ENCODE data around the gene SBK3. TPM values are rescaled to one million over a fixed set of nuclear protein-coding genes. Genes with fewer than 3 reads are reported as not detected.

The SBK3 gene
- total RNA-seq, 1 experiment from 2014 or later: 4.0 TPM

GRCh38 chr19:55536951-55537740, 8.2 kb downstream of the SBK3 start, which contains the start of gene SBK2:
Gene SBK2, minus strand, starts transcription at chr19:55537133. Its CDS starts 839 bp downstream, at chr19:55536294.
- H3K36me3 ChIP-seq (ENCODE audit: control insufficient read depth, insufficient read depth, low read length): no peaks in the 10 kb centered on the region
- peak; percentile 40 for ATAC-seq
- H3K4me3 ChIP-seq (ENCODE audit: low read depth in 2 of 2, low read length in 2 of 2): no peak within 1 kb of the TSS
- no peak for DNase-seq (ENCODE audit: low read depth, low spot score)
- H3K27me3 ChIP-seq (ENCODE audit: control insufficient read depth, insufficient read depth, low read length): no peaks in the 10 kb centered on the region
- no peaks in the 10 kb centered on the region for H3K9me3 ChIP-seq (ENCODE audit: control insufficient read depth, insufficient read depth, low read depth, low read length)
- in situ Hi-C loops (cut with HindIII; ENCODE audit: low pct_unique_long_range_greater_than_20kb, low sequenced_read_pairs): no loop called here
- CTCF ChIA-PET: interaction anchor here (0.7 kb wide), 1 partner anchor 57 kb away, joined by 4 read pairs; no protein-coding TSS in a partner anchor
- H3K4me1 ChIP-seq (ENCODE audit: control insufficient read depth, insufficient read depth, low read length): peaks cover 6% of the 10 kb centered on the region
- BruUV-seq (replicated peaks): no TSS peak
- intact Hi-C loops (cut with micrococcal nuclease; ENCODE audit: unreplicated experiment): no loop called here
- no peak within 1 kb of the TSS; the same call in 1 of the 2 replicates for H3K27ac ChIP-seq (ENCODE audit: low read length)
- no peak for TF ChIP-seq POLR2AphosphoS5 (IDR thresholded peaks at IDR 0.05; ENCODE audit: low read depth, low read length)
- no peak for TF ChIP-seq SIN3A (IDR thresholded peaks at IDR 0.05; ENCODE audit: borderline replicate concordance, insufficient read depth, low read depth, low read length)
- no peak for TF ChIP-seq REST (IDR thresholded peaks at IDR 0.05; ENCODE audit: insufficient read depth in 1 of 2, low read depth in 2 of 2, low read length in 1 of 2)
- TF ChIP-seq TCF7L2 (IDR thresholded peaks at IDR 0.05; ENCODE audit: low read depth, low read length): no peak
- TF ChIP-seq, protein P1, sequence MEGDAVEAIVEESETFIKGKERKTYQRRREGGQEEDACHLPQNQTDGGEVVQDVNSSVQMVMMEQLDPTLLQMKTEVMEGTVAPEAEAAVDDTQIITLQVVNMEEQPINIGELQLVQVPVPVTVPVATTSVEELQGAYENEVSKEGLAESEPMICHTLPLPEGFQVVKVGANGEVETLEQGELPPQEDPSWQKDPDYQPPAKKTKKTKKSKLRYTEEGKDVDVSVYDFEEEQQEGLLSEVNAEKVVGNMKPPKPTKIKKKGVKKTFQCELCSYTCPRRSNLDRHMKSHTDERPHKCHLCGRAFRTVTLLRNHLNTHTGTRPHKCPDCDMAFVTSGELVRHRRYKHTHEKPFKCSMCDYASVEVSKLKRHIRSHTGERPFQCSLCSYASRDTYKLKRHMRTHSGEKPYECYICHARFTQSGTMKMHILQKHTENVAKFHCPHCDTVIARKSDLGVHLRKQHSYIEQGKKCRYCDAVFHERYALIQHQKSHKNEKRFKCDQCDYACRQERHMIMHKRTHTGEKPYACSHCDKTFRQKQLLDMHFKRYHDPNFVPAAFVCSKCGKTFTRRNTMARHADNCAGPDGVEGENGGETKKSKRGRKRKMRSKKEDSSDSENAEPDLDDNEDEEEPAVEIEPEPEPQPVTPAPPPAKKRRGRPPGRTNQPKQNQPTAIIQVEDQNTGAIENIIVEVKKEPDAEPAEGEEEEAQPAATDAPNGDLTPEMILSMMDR (IDR thresholded peaks at IDR 0.05): no peak
- POLR2A ChIA-PET: no interaction called here

DNA sequence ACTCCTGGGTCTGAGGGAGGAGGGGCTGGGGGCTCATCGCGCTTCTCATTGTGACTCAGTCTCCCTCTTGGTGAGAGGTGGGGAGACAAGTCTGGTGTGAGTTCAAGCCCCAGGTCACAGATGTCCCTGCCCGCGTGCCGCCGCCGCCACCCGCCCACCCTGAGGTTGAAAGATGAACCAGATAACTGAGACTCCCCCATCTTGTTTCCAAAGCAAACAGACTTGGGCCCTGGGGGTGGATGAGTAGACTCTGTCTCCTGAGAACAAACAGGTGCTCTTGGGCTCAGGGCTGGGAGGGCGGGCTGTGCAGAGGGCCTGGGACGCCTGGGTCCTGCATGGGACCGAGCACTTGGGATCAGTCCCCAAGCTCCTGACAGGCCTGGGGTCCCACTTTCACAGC, 9.0 kb downstream of the SBK3 start:
- POLR2A ChIA-PET: no interaction called here
- in situ Hi-C loops (cut with HindIII; ENCODE audit: low pct_unique_long_range_greater_than_20kb, low sequenced_read_pairs): no loop called here
- Histone ChIP-seq H3K4me3 (ENCODE audit: low read depth in 2 of 2, low read length in 2 of 2) (no peak overlapping the region), H3K4me1 (ENCODE audit: control insufficient read depth, insufficient read depth, low read length) (peaks cover 6% of the 10 kb centered on the region), H3K36me3 (ENCODE audit: control insufficient read depth, insufficient read depth, low read length) (no peaks in the 10 kb centered on the region), H3K27ac (ENCODE audit: low read length) (no peak overlapping the region), H3K9me3 (ENCODE audit: control insufficient read depth, insufficient read depth, low read depth, low read length) (no peaks in the 10 kb centered on the region), H3K27me3 (ENCODE audit: control insufficient read depth, insufficient read depth, low read length) (no peaks in the 10 kb centered on the region)
- intact Hi-C loops (cut with micrococcal nuclease; ENCODE audit: unreplicated experiment): no loop called here
- ATAC-seq (no peak), DNase-seq (ENCODE audit: low read depth, low spot score) (no peak)
- TF ChIP-seq TCF7L2 (IDR thresholded peaks at IDR 0.05; ENCODE audit: low read depth, low read length) (no peak), POLR2AphosphoS5 (IDR thresholded peaks at IDR 0.05; ENCODE audit: low read depth, low read length) (no peak)
- no TSS peak for BruUV-seq (replicated peaks)
- CTCF ChIA-PET: no interaction called here

DNA sequence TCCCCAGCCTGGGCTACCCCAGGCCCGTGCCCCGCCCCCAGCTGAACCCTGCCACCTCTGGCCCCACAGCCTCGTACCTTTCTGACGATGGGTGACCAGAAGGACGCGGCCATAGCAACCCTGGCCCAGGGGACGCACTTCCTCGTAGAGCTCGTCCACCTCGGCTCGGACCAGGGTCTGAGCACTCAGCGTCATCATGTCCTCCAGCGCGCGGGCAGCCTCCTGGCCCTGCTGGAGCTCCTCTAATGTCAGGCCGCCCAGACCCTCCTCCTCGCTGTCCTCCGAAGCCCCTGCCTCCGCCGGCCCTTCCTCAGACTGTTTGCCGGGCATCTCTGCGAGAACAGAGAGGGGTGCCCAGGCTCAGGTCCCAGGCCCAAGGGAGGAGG, 9.4 kb downstream of the SBK3 start:
- no peak for TF ChIP-seq REST (IDR thresholded peaks at IDR 0.05; ENCODE audit: insufficient read depth in 1 of 2, low read depth in 2 of 2, low read length in 1 of 2)
- no peak for TF ChIP-seq POLR2AphosphoS5 (IDR thresholded peaks at IDR 0.05; ENCODE audit: low read depth, low read length)
- TF ChIP-seq SIN3A (IDR thresholded peaks at IDR 0.05; ENCODE audit: borderline replicate concordance, insufficient read depth, low read depth, low read length): no peak
- TF ChIP-seq TCF7L2 (IDR thresholded peaks at IDR 0.05; ENCODE audit: low read depth, low read length): no peak
- TF ChIP-seq, protein P1 (IDR thresholded peaks at IDR 0.05): no peak
- no TSS peak for BruUV-seq (replicated peaks)
- no peaks in the 10 kb centered on the region for H3K36me3 ChIP-seq (ENCODE audit: control insufficient read depth, insufficient read depth, low read length)
- no peaks in the 10 kb centered on the region for H3K27me3 ChIP-seq (ENCODE audit: control insufficient read depth, insufficient read depth, low read length)
- DNase-seq (ENCODE audit: low read depth, low spot score) (no peak), ATAC-seq (0 out of 2 replicates have a peak, but pooled peaks have one; percentile 5)
- H3K9me3 ChIP-seq (ENCODE audit: control insufficient read depth, insufficient read depth, low read depth, low read length): no peaks in the 10 kb centered on the region
- ChIA-PET CTCF (no interaction called here), POLR2A (no interaction called here)
- peaks cover 6% of the 10 kb centered on the region for H3K4me1 ChIP-seq (ENCODE audit: control insufficient read depth, insufficient read depth, low read length)
- intact Hi-C loops (cut with micrococcal nuclease; ENCODE audit: unreplicated experiment) (no loop called here), in situ Hi-C loops (cut with HindIII; ENCODE audit: low pct_unique_long_range_greater_than_20kb, low sequenced_read_pairs) (no loop called here)
- H3K4me3 ChIP-seq (ENCODE audit: low read depth in 2 of 2, low read length in 2 of 2): no peak overlapping the region
- no peak overlapping the region for H3K27ac ChIP-seq (ENCODE audit: low read length)
